ENCODE data around the gene GALK2.

- TF ChIP-seq EZH2 (IDR thresholded peaks at IDR 0.05; ENCODE audit: borderline replicate concordance, insufficient read depth, low read depth, low read length, poor library complexity, severe bottlenecking) (no peak), CTCF (IDR thresholded peaks at IDR 0.05) (no peak)
Observed at GRCh38 chr15:49290191-49290590, 120.1 kb downstream of the GALK2 start.
